T1000 (cell line): ENCODE data around the gene MMS22L.
A peak's percentile ranks its signal among the peaks of the same experiment; 100 is the strongest.

Experiments used
- DNase-seq: peaks from one replicate; lab custom pipeline; 2025; ENCODE audit warnings: mixed read lengths; lab: John Stamatoyannopoulos, UW

The MMS22L gene, protein sequence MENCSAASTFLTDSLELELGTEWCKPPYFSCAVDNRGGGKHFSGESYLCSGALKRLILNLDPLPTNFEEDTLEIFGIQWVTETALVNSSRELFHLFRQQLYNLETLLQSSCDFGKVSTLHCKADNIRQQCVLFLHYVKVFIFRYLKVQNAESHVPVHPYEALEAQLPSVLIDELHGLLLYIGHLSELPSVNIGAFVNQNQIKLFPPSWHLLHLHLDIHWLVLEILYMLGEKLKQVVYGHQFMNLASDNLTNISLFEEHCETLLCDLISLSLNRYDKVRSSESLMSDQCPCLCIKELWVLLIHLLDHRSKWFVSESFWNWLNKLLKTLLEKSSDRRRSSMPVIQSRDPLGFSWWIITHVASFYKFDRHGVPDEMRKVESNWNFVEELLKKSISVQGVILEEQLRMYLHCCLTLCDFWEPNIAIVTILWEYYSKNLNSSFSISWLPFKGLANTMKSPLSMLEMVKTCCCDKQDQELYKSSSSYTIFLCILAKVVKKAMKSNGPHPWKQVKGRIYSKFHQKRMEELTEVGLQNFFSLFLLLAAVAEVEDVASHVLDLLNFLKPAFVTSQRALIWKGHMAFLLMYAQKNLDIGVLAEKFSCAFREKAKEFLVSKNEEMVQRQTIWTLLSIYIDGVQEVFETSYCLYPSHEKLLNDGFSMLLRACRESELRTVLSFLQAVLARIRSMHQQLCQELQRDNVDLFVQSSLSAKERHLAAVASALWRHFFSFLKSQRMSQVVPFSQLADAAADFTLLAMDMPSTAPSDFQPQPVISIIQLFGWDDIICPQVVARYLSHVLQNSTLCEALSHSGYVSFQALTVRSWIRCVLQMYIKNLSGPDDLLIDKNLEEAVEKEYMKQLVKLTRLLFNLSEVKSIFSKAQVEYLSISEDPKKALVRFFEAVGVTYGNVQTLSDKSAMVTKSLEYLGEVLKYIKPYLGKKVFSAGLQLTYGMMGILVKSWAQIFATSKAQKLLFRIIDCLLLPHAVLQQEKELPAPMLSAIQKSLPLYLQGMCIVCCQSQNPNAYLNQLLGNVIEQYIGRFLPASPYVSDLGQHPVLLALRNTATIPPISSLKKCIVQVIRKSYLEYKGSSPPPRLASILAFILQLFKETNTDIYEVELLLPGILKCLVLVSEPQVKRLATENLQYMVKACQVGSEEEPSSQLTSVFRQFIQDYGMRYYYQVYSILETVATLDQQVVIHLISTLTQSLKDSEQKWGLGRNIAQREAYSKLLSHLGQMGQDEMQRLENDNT

DNA sequence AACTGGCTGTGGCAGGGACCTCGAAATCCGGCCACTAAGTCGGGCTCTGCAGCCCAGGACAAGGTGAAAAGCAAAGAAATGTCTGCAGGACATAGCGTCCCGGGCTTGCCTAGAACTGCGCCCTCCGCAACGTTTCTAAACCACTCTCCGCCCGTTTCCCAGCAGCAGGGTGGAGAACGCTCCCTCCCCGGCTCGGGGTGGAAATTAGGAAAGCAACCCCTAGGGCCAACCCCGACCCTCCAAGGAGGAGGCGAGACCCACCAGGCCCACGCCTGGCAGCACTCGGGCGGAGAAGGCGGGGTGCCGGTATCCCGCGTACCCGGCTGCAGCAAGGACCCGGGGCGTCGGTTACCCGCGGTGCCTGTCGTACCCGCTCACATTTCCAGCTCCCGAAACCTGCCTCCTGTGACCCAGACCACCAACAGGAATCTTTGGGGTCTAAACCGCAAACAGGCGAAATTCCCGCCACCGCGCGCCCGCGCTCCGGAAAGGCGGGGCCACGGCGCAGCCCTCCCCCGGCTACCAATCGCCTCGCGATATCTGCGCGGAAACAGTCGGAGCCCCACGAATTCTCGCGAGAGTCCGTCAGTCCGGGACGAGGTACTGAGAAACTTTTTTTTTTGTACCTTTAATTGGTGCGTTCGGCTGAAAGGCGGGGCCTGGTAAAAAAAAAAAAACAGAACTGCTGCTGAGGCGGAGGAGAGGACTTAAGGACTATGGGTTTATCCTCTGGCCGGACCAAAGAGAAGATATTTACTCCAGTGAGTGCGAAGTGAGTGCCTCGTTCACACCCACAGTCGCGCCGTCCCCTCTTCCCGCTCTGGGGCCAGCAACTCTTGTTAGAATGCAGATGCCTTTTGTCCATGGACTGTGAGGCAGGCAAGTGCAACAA, at the start of gene MMS22L:
MMS22L (minus strand) TSS at position 491 of the 892 bp plus-strand sequence. CDS start 739 bp downstream, outside the sequence.
- peak; percentile 88 for DNase-seq

DNA sequence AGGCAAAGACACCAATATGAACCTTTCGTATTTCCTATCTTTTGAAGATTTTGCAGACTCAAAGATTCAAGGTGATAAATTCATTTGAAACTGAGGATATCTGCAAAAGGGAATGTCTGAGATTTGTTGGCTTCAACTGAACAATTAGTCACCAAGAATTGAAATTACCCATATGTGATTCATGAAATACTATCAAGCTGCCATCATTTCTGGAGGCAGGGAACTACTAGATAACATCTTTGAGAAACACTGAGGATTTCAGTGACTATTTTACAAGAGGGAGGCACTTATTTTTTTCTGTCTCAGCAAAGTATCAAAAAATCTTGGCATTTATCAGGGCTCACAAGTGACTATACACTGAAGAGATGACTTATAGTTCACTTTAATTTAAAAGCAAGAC, 39.8 kb upstream of the MMS22L start:
- no peak for DNase-seq

- DNase-seq: no peak
Observed at GRCh38 chr6:97322226-97322625, 39.2 kb upstream of the MMS22L start.

DNA sequence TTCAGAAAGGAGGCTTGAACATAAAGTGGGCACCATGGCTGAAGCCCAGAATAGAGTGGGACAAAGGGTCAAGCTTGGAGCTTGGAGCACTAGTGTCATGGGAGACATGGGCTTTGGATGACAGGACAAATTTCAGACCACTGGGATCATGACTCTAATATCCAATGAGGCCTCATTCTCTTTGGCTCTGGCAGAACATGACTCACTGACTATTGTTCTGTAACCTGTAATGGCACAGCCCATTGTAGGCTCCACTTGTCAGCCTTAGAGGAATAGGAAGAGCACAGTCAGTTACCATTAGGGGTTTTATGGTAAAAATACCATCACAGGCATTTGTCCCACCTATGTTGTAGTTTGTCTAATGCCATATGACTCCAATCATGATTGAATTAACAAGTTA, 34.0 kb upstream of the MMS22L start:
- no peak for DNase-seq

DNA sequence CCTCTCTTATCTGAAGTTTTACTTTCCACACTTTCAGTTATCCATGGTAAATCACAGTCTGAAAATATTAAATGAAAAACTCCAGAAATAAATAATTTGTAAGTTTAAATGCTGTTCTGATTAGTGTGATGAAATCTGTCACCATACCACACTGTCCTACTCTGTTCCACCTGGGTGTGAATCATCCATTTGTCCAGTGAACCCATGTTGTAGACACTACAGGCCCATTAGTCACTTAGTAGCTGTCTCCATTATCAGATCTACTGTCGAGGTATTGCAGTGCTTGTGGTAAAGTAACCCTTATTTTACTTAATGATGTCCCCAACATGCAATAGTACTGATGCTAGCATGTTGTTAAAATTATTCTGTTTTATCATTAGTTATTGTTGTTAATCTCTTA, 29.2 kb upstream of the MMS22L start:
- no peak for DNase-seq

GRCh38 chr6:97306544-97307320, 23.7 kb upstream of the MMS22L start:
- DNase-seq: no peak

DNA sequence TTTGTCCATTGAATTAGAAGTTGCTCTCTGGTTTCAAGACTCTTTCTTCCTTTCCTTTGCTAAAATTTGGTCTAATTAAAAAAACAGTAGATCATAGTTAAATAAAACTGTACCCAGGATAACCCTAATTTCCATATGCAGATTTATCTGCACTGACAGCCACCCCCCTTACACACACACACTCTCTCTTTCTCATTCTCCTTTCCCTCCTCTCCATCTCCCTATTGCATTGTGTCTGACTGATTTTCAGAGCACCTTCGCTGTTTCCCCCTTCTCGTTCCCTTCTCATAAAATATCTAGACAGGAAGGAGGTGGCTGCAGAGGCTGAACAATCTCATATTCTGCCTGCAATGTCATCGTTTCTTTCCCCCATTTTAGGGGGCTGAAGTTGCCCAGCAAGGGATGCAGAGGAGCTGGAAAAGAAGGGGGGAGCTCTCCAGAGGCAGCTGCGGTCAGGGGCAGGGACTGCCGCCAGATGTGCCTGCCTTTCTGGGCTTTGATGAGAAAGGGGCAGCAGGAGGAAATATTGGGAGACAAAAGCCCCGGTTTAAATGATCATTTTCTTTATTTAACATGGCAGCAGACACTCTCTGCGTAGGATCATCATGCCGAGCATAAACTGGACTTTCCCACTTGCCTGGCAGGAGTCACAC, 22.5 kb upstream of the MMS22L start:
- no peak for DNase-seq

DNA sequence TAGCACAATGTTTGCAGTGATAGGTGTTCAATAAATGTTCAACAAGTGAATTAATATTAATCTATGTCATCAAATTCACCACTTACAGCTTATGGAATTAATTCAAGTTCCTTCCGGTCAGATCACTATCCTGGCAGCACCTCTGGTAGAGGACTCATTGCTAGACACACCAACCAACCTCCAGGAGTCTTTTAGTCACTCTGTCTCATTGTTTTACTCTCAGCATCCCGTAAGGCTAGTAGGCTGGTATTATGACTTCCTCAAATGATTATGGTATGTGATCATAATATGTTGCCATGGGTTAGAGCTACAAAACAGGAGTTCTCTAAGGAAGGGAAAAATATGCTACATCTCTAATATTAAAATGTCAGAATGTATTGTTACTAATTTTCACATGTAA, 21.7 kb upstream of the MMS22L start:
- DNase-seq: no peak

DNA sequence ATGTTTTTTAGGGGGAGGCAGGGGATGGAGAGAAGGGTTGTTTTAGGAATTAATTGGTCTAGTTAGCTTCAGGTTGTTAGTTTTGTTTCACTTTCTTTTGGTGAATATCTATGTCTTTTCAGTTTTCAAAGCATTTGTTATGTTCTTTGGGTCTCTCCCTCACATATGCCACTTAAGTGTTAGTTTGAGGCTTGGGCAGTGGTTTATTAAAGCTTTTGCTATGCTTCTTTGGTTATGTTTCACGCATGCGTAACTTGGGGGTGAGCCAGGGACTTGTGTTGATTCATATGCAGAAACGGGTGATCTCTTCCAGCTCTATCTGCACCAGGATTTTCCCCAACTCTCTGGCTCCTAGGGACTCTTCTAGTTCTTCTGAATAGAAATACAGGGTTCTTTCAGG, 11.4 kb upstream of the MMS22L start:
- DNase-seq: no peak

- no peak for DNase-seq
Observed at GRCh38 chr6:97293198-97293696, 10.2 kb upstream of the MMS22L start.

- no peak for DNase-seq
Observed at GRCh38 chr6:97292671-97293070, 9.7 kb upstream of the MMS22L start.

DNA sequence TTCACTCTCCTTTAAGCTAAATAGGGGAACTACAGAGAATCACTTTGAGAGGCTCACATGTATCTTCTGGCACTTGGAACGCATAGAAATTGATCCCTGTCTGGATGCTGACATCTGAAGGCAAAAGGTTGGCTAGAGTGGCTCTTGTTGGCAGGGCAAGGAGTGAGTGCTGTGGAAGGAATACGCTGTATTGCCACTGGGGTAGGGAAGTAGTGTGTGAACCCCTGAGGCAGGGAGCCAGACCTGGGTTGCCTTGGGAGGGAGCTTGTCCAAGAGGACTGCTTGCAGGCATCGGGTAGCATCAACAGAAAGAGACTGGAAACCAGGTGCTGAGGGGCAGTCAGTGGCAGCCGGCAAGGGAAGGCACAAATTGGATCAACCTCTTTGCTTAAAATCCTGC, 8.9 kb upstream of the MMS22L start:
- DNase-seq: no peak

GRCh38 chr6:97289332-97289731, 6.3 kb upstream of the MMS22L start:
- DNase-seq: no peak

GRCh38 chr6:97288188-97288587, 5.2 kb upstream of the MMS22L start:
- DNase-seq: no peak

DNA sequence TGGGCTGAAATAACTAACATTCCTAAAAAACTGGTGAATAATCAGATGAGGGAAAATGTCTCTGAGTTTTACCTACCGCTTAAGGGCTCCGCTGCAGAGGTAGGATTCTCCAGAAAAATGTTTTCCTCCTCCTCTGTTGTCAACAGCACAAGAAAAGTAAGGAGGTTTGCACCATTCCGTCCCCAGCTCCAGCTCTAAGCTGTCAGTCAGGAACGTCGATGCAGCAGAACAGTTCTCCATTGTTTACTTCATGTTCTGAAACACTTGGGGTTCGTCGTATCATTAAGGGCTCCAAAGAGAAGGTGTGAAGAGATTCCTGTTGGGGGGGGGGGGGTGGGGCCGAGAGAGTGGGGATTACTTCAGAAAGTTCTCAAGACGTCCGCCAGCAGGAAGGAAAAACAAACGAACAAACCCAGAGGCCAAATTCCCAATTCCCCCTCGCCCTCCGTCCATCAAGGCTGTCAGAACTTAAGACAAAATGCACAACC, 734 bp downstream of the MMS22L start:
- DNase-seq: no peak

- no peak for DNase-seq
Observed at GRCh38 chr6:97280766-97281165, 2.2 kb downstream of the MMS22L start.

DNA sequence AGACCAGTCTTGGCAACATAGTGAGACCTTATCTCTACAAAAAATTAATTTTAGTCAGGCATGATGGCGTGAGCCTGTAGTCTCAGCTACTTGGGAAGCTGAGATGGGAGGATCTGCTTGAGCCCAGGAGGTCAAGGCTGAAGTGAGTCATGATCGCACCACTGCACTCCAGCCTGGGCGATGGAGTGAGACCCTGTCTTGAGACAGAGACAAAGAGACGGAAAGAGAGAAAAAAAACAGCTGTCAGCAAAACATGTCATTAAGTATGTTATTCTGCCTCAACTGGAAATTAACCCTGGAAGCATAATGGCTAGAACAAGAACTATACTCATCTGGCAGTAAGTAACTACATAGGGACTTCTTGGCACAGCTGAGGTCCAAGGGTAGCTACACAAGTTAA, 7.2 kb downstream of the MMS22L start:
- DNase-seq: no peak

- DNase-seq: no peak
Observed at GRCh38 chr6:97269821-97270220, 13.2 kb downstream of the MMS22L start.

DNA sequence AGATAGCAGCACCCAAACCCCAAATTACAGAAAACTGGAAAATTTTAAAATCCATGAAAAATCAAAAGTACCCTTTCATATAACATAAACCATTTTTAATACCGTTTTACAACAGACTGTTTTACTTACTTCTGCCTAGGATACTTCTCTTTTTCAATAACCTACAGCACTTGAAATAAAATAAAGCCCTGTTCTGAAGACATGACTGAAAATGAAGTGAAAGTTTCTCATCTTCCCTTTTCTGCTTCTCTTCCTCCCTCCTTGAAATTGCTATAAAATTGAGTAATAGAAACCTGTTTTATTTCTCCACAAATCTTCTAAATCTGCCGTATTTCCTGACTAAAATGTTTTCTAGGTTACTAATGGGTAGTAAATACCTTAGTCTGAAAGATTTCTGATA, 20.3 kb downstream of the MMS22L start:
- no peak for DNase-seq

DNA sequence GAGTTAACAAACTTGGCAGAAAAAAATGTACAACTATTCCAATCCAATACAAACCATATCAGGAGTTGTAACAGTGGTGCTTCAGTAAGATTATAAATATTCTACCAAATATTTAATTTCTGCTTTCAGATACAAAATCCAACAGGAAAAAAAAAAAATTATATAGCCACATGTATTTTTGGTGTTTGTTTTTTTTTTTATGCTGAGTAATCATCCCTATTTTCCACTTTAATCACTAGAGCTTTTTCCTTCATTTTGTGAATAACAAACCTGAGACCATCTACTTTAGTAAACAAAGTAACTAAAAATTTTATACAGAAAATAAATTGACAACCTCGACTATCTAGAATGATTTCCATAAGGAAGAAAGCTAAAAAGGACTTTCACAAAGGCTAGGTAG, 36.2 kb downstream of the MMS22L start:
- no peak for DNase-seq
